Measurements from ENCODE around the gene NHLH2.

The NHLH2 gene

DNA sequence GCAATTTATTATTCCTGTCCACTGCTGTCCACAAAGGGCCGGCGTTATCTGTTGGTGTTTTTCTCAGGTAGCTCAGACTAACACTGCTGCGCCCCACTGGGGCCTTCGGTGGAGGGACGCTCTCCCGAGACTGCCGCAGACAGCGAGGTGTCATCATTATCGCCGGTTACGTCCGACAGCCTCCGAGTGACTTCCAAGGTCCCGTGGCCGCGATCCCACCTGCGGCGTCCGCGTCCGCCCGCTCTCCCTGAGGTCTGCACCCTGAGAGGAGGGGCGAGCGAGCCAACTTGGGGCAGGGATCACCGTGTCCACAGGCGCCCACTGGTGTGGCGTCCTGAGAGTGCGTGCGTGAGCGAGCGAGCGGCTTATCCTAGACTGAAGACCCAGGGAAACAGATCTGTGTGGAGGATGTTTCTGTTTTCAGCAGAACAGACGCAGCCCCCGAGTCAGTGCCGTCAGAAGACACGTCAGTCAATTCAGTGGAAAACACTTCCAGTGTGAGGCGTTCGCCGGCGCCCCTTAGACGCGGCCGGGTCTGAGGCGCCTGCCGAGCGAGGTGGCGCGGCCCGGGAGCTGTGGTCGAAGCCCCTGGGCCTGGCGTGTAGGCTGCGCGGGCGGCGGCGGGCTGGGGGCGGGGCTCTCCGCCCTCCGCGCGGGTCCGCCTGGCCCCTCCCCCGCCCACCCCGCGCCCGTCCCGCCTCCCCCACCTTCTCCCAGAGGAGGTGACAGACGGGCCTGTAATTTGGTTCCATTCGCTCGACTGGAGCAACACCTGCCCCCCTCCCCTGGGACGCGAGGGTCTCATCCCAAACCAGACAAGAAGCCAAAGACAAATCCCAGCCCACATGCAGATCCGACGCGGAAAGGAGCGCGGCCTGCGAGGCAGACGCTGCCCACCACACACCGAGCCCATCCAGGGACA is 12.6 kb downstream of the NHLH2 start:
- Mint-ChIP-seq H3K36me3 (no peaks in the 10 kb centered on the region), H3K27me3 (peaks cover 86% of the 10 kb centered on the region)

GRCh38 chr1:115827452-115828044 is 13.4 kb downstream of the NHLH2 start:
- Mint-ChIP-seq H3K4me1 (no peaks in the 10 kb centered on the region), H3K36me3 (no peaks in the 10 kb centered on the region), H3K27ac (no peak overlapping the region), H3K27me3 (peaks cover 86% of the 10 kb centered on the region), H3K9me3 (peaks cover 4% of the 10 kb centered on the region), H3K4me3 (no peak overlapping the region)
- no peak for ATAC-seq

More for the DNA sequence above, 12.6 kb downstream of the NHLH2 start:
- Mint-ChIP-seq H3K4me3 (peak overlapping the region; percentile 56), H3K9me3 (no peaks in the 10 kb centered on the region), H3K27ac (no peak overlapping the region), H3K4me1 (no peaks in the 10 kb centered on the region)
- ATAC-seq, result peak; percentile 25

GRCh38 chr1:115826628-115827027 is 14.3 kb downstream of the NHLH2 start:
- H3K36me3 Mint-ChIP-seq, result no peaks in the 10 kb centered on the region
- H3K4me3 Mint-ChIP-seq, result no peak overlapping the region
- H3K9me3 Mint-ChIP-seq, result peaks cover 4% of the 10 kb centered on the region
- H3K4me1 Mint-ChIP-seq, result no peaks in the 10 kb centered on the region
- ATAC-seq, result no peak
- peaks cover 80% of the 10 kb centered on the region for H3K27me3 Mint-ChIP-seq
- no peak overlapping the region for H3K27ac Mint-ChIP-seq

DNA sequence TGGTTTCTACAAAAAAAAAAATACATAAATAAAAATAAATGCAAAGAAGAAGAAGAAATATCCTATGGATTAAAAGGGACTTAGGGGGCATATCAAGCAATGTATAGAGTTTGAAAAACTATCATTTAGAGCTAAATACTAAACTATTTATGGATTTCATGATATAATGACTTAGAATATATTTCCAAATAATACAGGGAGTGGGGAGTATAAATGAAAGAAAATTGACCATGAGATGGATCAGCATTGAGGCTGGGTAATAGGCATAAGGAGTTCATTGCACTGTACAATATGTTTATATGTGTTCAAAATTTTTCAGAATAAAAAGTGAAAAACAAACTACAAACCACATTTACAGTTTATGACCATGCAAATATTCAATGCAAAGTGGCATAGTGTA is 18.8 kb downstream of the NHLH2 start:
- no peak for ATAC-seq
- H3K27ac Mint-ChIP-seq, result no peak overlapping the region
- peaks cover 38% of the 10 kb centered on the region for H3K27me3 Mint-ChIP-seq
- no peak overlapping the region for H3K4me3 Mint-ChIP-seq
- H3K36me3 Mint-ChIP-seq, result no peaks in the 10 kb centered on the region
- H3K9me3 Mint-ChIP-seq, result peaks cover 4% of the 10 kb centered on the region
- H3K4me1 Mint-ChIP-seq, result no peaks in the 10 kb centered on the region

DNA sequence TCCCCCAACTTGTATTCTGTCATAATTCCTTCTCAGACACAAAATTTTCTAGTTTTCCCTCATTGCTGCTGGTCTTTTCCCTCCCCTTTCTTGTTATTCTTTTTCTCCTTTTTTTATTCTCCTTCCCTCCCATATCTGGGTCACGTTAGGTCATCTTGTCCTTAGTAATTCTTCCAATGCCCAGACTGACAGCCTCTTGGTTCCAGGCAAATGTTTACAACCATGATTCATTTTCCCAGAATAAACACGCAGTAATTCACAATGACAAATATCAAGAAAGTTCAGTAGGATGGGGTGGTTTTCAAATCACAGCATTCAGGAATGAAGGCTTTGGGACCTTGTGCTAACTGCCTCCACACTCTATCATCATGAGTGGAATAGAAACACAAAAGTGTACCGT is 25.2 kb downstream of the NHLH2 start:
- Mint-ChIP-seq H3K27ac (no peak overlapping the region), H3K4me1 (no peaks in the 10 kb centered on the region), H3K27me3 (peaks cover 12% of the 10 kb centered on the region), H3K9me3 (no peaks in the 10 kb centered on the region), H3K4me3 (no peak overlapping the region), H3K36me3 (no peaks in the 10 kb centered on the region)
- no peak for ATAC-seq

GRCh38 chr1:115814685-115815398 is 26.1 kb downstream of the NHLH2 start:
- H3K36me3 Mint-ChIP-seq, result no peaks in the 10 kb centered on the region
- H3K4me3 Mint-ChIP-seq, result no peak overlapping the region
- no peaks in the 10 kb centered on the region for H3K4me1 Mint-ChIP-seq
- H3K27ac Mint-ChIP-seq, result no peak overlapping the region
- no peaks in the 10 kb centered on the region for H3K9me3 Mint-ChIP-seq
- ATAC-seq, result no peak
- H3K27me3 Mint-ChIP-seq, result peaks cover 12% of the 10 kb centered on the region

DNA sequence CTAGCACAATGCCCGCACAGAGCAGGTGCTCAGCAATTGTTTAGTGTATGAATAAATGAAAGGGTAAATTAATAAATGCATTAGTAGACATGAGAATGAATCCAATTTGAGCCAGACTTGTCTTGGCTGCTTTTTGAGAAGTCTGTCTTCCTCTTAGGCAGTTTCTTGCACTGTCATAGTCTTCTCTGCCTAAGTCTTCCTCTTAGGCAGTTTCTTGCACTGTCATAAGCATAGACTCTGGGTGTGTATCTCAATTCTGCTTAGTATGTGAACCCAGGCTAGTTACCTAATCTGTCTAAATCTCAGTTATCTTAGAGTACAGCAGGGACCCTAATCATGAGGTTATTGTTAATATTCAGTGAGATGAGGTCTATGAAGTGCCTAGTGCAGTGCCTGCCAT is 27.2 kb downstream of the NHLH2 start:
- Mint-ChIP-seq H3K36me3 (no peaks in the 10 kb centered on the region), H3K27me3 (peaks cover 14% of the 10 kb centered on the region), H3K4me1 (no peaks in the 10 kb centered on the region), H3K4me3 (no peak overlapping the region), H3K27ac (no peak overlapping the region), H3K9me3 (no peaks in the 10 kb centered on the region)
- ATAC-seq, result no peak

DNA sequence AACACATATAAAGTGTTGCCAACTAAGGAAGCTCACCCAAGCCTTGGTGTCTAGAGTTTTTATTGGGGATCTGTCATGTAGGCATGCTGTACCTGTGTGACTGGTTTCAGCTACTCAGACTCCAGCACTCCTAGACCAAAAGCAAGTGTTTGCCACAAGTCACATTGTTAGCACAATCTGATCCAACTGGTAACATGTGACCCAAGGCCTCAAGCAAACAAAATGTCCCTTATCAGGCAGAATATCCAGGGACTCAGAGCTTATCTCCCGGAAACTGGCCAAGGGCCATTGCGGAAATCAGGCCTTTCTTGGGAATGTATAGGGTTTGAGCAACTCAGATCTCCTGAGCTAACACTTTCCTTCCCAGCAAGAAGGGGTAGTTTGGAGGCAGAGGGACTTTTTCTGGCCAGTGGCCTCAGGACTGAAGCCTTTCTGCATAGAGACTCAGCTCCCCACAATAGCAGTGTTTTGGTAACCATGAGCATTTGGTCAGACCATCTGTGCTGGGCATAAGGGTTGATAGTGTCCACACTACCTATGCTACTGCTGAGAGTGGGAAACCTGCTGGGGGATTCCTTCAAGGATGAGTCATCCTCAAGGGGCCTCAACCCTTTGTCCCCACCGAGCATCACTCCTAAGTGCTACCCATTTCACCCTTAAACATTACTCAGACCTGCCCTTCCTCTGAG is 29.6 kb downstream of the NHLH2 start:
- H3K27me3 Mint-ChIP-seq, result peaks cover 23% of the 10 kb centered on the region
- H3K4me3 Mint-ChIP-seq, result no peak overlapping the region
- no peaks in the 10 kb centered on the region for H3K4me1 Mint-ChIP-seq
- no peaks in the 10 kb centered on the region for H3K9me3 Mint-ChIP-seq
- H3K36me3 Mint-ChIP-seq, result no peaks in the 10 kb centered on the region
- ATAC-seq, result no peak
- H3K27ac Mint-ChIP-seq, result no peak overlapping the region

- no peak for ATAC-seq
- peaks cover 23% of the 10 kb centered on the region for H3K27me3 Mint-ChIP-seq
- no peaks in the 10 kb centered on the region for H3K4me1 Mint-ChIP-seq
Measured at GRCh38 chr1:115810609-115811008, 30.3 kb downstream of the NHLH2 start.

DNA sequence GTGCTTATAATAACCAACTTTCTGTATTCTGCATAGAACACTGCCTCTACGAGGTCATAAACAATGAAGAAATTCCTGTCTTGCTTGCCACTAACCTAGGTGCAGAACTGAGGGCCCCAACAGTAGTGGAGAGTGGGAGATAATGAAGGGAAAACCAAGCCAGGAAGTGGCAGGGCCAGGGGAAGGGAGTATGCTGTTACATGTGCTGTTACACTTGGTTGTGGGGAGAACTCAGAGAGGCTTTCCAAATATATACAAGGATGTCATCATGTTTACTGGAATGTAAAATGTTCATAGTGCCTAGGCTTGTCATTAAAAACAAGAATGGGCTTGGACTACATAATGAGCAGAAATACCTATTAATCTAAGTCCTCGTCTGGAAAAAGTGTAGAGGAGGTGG is 31.1 kb downstream of the NHLH2 start:
- no peaks in the 10 kb centered on the region for H3K9me3 Mint-ChIP-seq
- no peak overlapping the region for H3K27ac Mint-ChIP-seq
- H3K36me3 Mint-ChIP-seq, result no peaks in the 10 kb centered on the region
- no peak for ATAC-seq
- peaks cover 23% of the 10 kb centered on the region for H3K27me3 Mint-ChIP-seq
- H3K4me1 Mint-ChIP-seq, result no peaks in the 10 kb centered on the region
- no peak overlapping the region for H3K4me3 Mint-ChIP-seq

More at GRCh38 chr1:115810609-115811008, 30.3 kb downstream of the NHLH2 start:
- Mint-ChIP-seq H3K27ac (no peak overlapping the region), H3K36me3 (no peaks in the 10 kb centered on the region), H3K4me3 (no peak overlapping the region), H3K9me3 (no peaks in the 10 kb centered on the region)

DNA sequence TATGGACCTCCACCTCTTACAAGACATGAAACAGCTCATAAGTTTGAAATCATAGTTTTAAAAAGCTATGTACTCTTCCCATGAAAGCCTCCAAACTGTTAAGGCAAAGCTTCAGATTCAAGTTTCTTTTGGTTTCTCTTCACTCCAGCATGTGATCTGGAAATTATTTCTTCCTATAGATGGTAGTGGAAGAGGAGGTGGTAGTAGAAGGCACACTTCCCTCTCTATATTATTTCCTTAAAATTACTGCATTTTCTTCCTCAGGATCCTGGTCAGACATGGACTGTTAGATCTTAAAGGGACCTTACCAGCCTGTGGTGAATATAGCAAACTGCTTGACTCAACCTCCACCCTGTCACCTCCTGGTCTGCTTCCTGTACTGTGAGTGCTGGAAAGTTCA is 31.9 kb downstream of the NHLH2 start:
- Mint-ChIP-seq H3K4me3 (no peak overlapping the region), H3K9me3 (no peaks in the 10 kb centered on the region), H3K27ac (no peak overlapping the region), H3K27me3 (peaks cover 23% of the 10 kb centered on the region), H3K36me3 (no peaks in the 10 kb centered on the region), H3K4me1 (no peaks in the 10 kb centered on the region)
- no peak for ATAC-seq

DNA sequence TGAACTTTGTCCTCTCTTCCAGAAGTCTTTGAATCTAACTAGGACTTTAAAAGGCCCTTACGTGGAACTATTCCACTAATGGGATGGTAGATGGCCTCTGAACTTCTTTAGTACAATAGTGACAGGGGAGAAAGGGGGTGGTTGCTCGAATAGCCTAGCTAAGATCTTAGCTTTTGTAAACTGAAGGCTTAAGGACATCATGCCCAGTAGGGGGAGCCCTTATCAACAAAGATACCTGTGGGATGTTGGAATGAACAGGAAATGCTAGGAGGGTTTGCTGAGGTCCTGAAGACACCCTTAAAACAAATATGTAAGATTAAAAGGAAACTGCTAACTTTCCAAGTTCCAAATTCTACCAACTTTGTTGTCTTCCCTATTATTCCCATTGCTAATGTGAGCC is 33.2 kb downstream of the NHLH2 start:
- peak; percentile 61 for ATAC-seq
- Mint-ChIP-seq H3K4me1 (no peaks in the 10 kb centered on the region), H3K27ac (no peak overlapping the region), H3K9me3 (no peaks in the 10 kb centered on the region), H3K27me3 (peaks cover 12% of the 10 kb centered on the region), H3K36me3 (no peaks in the 10 kb centered on the region), H3K4me3 (no peak overlapping the region)

- Mint-ChIP-seq H3K4me1 (no peaks in the 10 kb centered on the region), H3K27ac (no peak overlapping the region), H3K9me3 (no peaks in the 10 kb centered on the region), H3K36me3 (no peaks in the 10 kb centered on the region), H3K27me3 (peaks cover 18% of the 10 kb centered on the region), H3K4me3 (no peak overlapping the region)
- no peak for ATAC-seq
Measured at GRCh38 chr1:115805597-115805996, 35.3 kb downstream of the NHLH2 start.

DNA sequence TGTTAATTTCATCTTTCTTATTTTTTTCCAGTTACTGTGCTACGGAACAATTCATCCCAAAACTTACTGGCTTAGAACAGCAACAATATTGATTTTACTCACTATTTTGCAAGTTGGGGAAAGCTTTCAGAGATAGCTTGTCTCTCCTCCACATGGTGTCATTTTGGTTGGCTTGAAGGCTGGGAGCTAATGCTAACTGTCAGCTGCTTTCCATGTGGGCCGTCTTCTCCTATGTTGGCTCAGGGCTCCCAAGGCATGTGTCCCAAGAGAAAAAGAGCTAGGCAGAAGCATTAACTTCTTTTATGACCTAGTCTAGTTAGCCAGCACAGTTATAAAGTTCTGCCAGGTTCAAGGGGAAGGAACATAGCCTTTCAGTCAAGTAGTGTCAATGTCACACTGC is 38.5 kb downstream of the NHLH2 start:
- no peak overlapping the region for H3K4me3 Mint-ChIP-seq

GRCh38 chr1:115797486-115797885 is 43.4 kb downstream of the NHLH2 start:
- no peak for ATAC-seq
- Mint-ChIP-seq H3K4me3 (no peak overlapping the region), H3K9me3 (no peaks in the 10 kb centered on the region), H3K36me3 (no peaks in the 10 kb centered on the region), H3K27me3 (peaks cover 38% of the 10 kb centered on the region), H3K4me1 (no peaks in the 10 kb centered on the region), H3K27ac (no peak overlapping the region)

More for the DNA sequence above, 38.5 kb downstream of the NHLH2 start:
- Mint-ChIP-seq H3K36me3 (no peaks in the 10 kb centered on the region), H3K9me3 (no peaks in the 10 kb centered on the region), H3K27me3 (peaks cover 9% of the 10 kb centered on the region), H3K4me1 (no peaks in the 10 kb centered on the region), H3K27ac (no peak overlapping the region)
- ATAC-seq, result no peak
